Neural progenitor cell (in vitro differentiated cells): ENCODE measurements around the gene LZTS3. TPM values are rescaled to one million over a fixed set of nuclear protein-coding genes. Genes with fewer than 3 reads are reported as not detected.

Source experiments
- DNase-seq: peaks from one replicate; pipeline ENCODE4 v3.0.0-alpha.2; 2016; ENCODE audit warnings: low spot score
- H2AFZ ChIP-seq: fragments of 200-600 bp; sonication (generic); replicated peaks from 2 replicates; pipeline ENCODE4 v1.6.1; 2016; ENCODE audit warnings: antibody characterized with exemption
- H3F3A ChIP-seq: fragments of 200-600 bp; sonication (generic); 2 replicates; pipeline ENCODE4 v1.6.1; 2016; ENCODE audit warnings: antibody characterized with exemption, low read depth
- H3K27ac ChIP-seq: fragments of 200-600 bp; sonication (generic); 2 replicates; pipeline ENCODE4 v1.5.1; 2016; ENCODE audit warnings: mild to moderate bottlenecking
- H3K27me3 ChIP-seq: fragments of 200-600 bp; sonication (generic); 2 replicates; pipeline ENCODE4 v1.6.1; 2016; ENCODE audit warnings: mild to moderate bottlenecking, moderate library complexity
- H3K36me3 ChIP-seq: fragments of 200-600 bp; sonication (generic); 2 replicates; pipeline ENCODE4 v1.5.1; 2016
- H3K4me1 ChIP-seq: fragments of 200-600 bp; sonication (generic); 2 replicates; pipeline ENCODE4 v1.6.1; 2016; ENCODE audit warnings: mixed run types
- H3K4me2 ChIP-seq: fragments of 200-600 bp; sonication (generic); 2 replicates; pipeline ENCODE4 v1.6.1; 2016
- H3K4me3 ChIP-seq: fragments of 200-600 bp; sonication (generic); 2 replicates; pipeline ENCODE4 v1.5.1; 2016
- H3K79me2 ChIP-seq: fragments of 200-600 bp; sonication (generic); 2 replicates; pipeline ENCODE4 v1.6.1; 2016; ENCODE audit warnings: low read depth
- H3K9ac ChIP-seq: fragments of 200-600 bp; sonication (generic); 2 replicates; pipeline ENCODE4 v1.6.1; 2016
- H3K9me3 ChIP-seq: fragments of 200-600 bp; sonication (generic); 2 replicates; pipeline ENCODE4 v1.5.1; 2016; ENCODE audit warnings: low read depth
- H4K20me1 ChIP-seq: fragments of 200-600 bp; sonication (generic); 2 replicates; pipeline ENCODE4 v1.6.1; 2016; ENCODE audit warnings: low read depth
- H3K27ac Mint-ChIP-seq: 3 replicates; pipeline ENCODE4 v1.8.0; 2021; ENCODE audit warnings: mixed read lengths
- H3K27me3 Mint-ChIP-seq: 2 replicates; pipeline ENCODE4 v1.8.0; 2022; ENCODE audit warnings: low read depth, mild to moderate bottlenecking, inconsistent platforms, moderate library complexity, mixed read lengths; ENCODE audit not compliant: insufficient read depth
- H3K36me3 Mint-ChIP-seq: 3 replicates; pipeline ENCODE4 v1.8.0; 2021; ENCODE audit warnings: mixed read lengths
- H3K4me1 Mint-ChIP-seq: 3 replicates; pipeline ENCODE4 v1.8.0; 2021; ENCODE audit warnings: mixed read lengths
- H3K4me3 Mint-ChIP-seq: 3 replicates; pipeline ENCODE4 v1.8.0; 2021; ENCODE audit warnings: mild to moderate bottlenecking, moderate library complexity, mixed read lengths
- H3K9me3 Mint-ChIP-seq: 3 replicates; pipeline ENCODE4 v1.8.0; 2020; ENCODE audit warnings: mixed read lengths
- EZH2 ChIP-seq: fragments of 200-600 bp; sonication (generic); IDR thresholded peaks from 2 replicates; pipeline ENCODE4 v1.6.1; 2017; ENCODE audit warnings: antibody characterized with exemption, mild to moderate bottlenecking, moderate library complexity
- EZH2phosphoT487 ChIP-seq: fragments of 200-600 bp; sonication (generic); IDR thresholded peaks from 2 replicates; pipeline ENCODE4 v1.6.1; 2017; ENCODE audit warnings: antibody characterized with exemption
- total RNA-seq: library from RNA; depleted of rRNA; stranded (reverse); fragments of >200 nt; gene quantifications from 2 replicates; pipeline ENCODE4 v1.2.3, GENCODE V29; 2015; ENCODE audit warnings: low replicate concordance
- TF ChIP-seq, protein P1 (sequence below): fragments of 200-600 bp; sonication (generic); IDR thresholded peaks from 2 replicates; pipeline ENCODE4 v1.5.1; 2017; ENCODE audit warnings: antibody characterized with exemption, mild to moderate bottlenecking

Gene LZTS3
- total RNA-seq, 1 donor from 2014 or later, result 3.7 TPM

GRCh38 chr20:3193806-3194616, 20.7 kb upstream of the LZTS3 start:
- H3K27me3 Mint-ChIP-seq, result peaks cover 5% of the 10 kb centered on the region

GRCh38 chr20:3192226-3193015, 19.1 kb upstream of the LZTS3 start:
- TF ChIP-seq, protein P1, sequence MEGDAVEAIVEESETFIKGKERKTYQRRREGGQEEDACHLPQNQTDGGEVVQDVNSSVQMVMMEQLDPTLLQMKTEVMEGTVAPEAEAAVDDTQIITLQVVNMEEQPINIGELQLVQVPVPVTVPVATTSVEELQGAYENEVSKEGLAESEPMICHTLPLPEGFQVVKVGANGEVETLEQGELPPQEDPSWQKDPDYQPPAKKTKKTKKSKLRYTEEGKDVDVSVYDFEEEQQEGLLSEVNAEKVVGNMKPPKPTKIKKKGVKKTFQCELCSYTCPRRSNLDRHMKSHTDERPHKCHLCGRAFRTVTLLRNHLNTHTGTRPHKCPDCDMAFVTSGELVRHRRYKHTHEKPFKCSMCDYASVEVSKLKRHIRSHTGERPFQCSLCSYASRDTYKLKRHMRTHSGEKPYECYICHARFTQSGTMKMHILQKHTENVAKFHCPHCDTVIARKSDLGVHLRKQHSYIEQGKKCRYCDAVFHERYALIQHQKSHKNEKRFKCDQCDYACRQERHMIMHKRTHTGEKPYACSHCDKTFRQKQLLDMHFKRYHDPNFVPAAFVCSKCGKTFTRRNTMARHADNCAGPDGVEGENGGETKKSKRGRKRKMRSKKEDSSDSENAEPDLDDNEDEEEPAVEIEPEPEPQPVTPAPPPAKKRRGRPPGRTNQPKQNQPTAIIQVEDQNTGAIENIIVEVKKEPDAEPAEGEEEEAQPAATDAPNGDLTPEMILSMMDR, result no peak
- TF ChIP-seq EZH2 (no peak), EZH2phosphoT487 (no peak)
- Mint-ChIP-seq H3K27me3 (peaks cover 5% of the 10 kb centered on the region), H3K4me1 (no peaks in the 10 kb centered on the region), H3K9me3 (no peaks in the 10 kb centered on the region), H3K27ac (no peak overlapping the region), H3K36me3 (peaks cover 36% of the 10 kb centered on the region), H3K4me3 (no peak overlapping the region)
- H3K27ac ChIP-seq, result no peak overlapping the region
- H3K4me1 ChIP-seq, result no peaks in the 10 kb centered on the region
- H3K9ac ChIP-seq, result no peak overlapping the region
- no peaks in the 10 kb centered on the region for H3K79me2 ChIP-seq
- H2AFZ ChIP-seq, result no peak overlapping the region
- no peaks in the 10 kb centered on the region for H4K20me1 ChIP-seq
- H3F3A ChIP-seq, result peaks cover 3% of the 10 kb centered on the region
- no peak overlapping the region for H3K4me2 ChIP-seq
- no peaks in the 10 kb centered on the region for H3K36me3 ChIP-seq
- no peaks in the 10 kb centered on the region for H3K27me3 ChIP-seq
- no peak overlapping the region for H3K4me3 ChIP-seq
- H3K9me3 ChIP-seq, result no peaks in the 10 kb centered on the region
- DNase-seq, result no peak

More at GRCh38 chr20:3193806-3194616, 20.7 kb upstream of the LZTS3 start:
- H3K79me2 ChIP-seq, result no peaks in the 10 kb centered on the region
- H3K27ac ChIP-seq, result no peak overlapping the region
- H3K4me1 ChIP-seq, result no peaks in the 10 kb centered on the region
- Mint-ChIP-seq H3K4me3 (no peak overlapping the region), H3K27ac (no peak overlapping the region), H3K4me1 (no peaks in the 10 kb centered on the region), H3K36me3 (peaks cover 40% of the 10 kb centered on the region), H3K9me3 (no peaks in the 10 kb centered on the region)
- TF ChIP-seq, protein P1, result no peak
- TF ChIP-seq EZH2phosphoT487, result no peak
- TF ChIP-seq EZH2, result no peak
- no peak overlapping the region for H3K4me2 ChIP-seq
- H3K4me3 ChIP-seq, result no peak overlapping the region
- H3K9me3 ChIP-seq, result no peaks in the 10 kb centered on the region
- no peaks in the 10 kb centered on the region for H4K20me1 ChIP-seq
- H3F3A ChIP-seq, result peaks cover 3% of the 10 kb centered on the region
- DNase-seq, result no peak
- no peak overlapping the region for H3K9ac ChIP-seq
- H3K36me3 ChIP-seq, result no peaks in the 10 kb centered on the region
- H2AFZ ChIP-seq, result no peak overlapping the region
- H3K27me3 ChIP-seq, result no peaks in the 10 kb centered on the region

DNA sequence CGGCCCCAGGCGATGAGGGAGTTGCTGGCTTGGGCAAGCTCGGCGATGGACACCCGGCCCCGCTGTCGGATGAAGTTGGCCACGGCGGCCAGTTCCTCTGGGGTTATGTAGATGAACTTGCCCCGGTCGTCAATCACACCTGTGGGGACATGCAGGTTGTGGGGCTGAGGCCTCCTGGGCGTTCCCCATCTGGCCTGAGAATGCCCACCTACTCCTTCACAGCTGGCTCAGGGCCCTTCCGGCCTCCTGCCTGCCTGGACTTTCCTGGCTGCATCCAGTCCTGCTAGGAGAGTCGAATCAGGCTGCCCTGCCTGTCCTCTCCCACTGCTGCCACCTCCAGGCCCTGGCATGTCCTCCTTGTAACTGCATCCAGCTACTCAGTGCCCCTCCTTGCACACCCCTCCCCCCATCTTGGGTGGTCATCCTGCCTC, 17.3 kb upstream of the LZTS3 start:
- H3K9me3 ChIP-seq, result no peaks in the 10 kb centered on the region
- H3K27ac ChIP-seq, result no peak overlapping the region
- no peak overlapping the region for H3K27ac Mint-ChIP-seq
- peaks cover 3% of the 10 kb centered on the region for H3F3A ChIP-seq
- no peaks in the 10 kb centered on the region for H3K4me1 ChIP-seq
- H3K27me3 ChIP-seq, result no peaks in the 10 kb centered on the region
- H3K4me3 ChIP-seq, result no peak overlapping the region
- no peaks in the 10 kb centered on the region for H4K20me1 ChIP-seq
- H3K4me2 ChIP-seq, result no peak overlapping the region
- no peak overlapping the region for H3K4me3 Mint-ChIP-seq
- peaks cover 5% of the 10 kb centered on the region for H3K27me3 Mint-ChIP-seq
- DNase-seq, result peak; percentile 21
- H3K79me2 ChIP-seq, result no peaks in the 10 kb centered on the region
- H3K9ac ChIP-seq, result no peak overlapping the region
- H3K9me3 Mint-ChIP-seq, result no peaks in the 10 kb centered on the region
- TF ChIP-seq EZH2phosphoT487, result no peak
- TF ChIP-seq EZH2, result no peak
- TF ChIP-seq, protein P1, result no peak
- H3K36me3 ChIP-seq, result no peaks in the 10 kb centered on the region
- H3K36me3 Mint-ChIP-seq, result peaks cover 28% of the 10 kb centered on the region
- H2AFZ ChIP-seq, result no peak overlapping the region
- no peaks in the 10 kb centered on the region for H3K4me1 Mint-ChIP-seq
